WTC11 (cell line): ENCODE results near the gene CCNG2. TPM values are rescaled to one million over a fixed set of nuclear protein-coding genes. Genes with fewer than 3 reads are reported as not detected.
A peak's percentile ranks its signal among the peaks of the same experiment; 100 is the strongest.

ENCODE experiments used
- ATAC-seq: fragments of 200-7000 bp; cut with Tn5 transposase; 2 replicates; pipeline ENCODE4 v1.10.0; 2021; ENCODE audit warnings: mild to moderate bottlenecking, moderate library complexity
- CTCF ChIA-PET: fragments of 300-600 bp; sonication (Branson Sonifier 250); formaldehyde crosslinking; loops from one replicate; lab custom pipeline; 2021; ENCODE audit warnings: antibody characterized with exemption; lab: Charles Lee
- POLR2A ChIA-PET: fragments of 350-600 bp; sonication (Branson Sonifier 250); formaldehyde crosslinking; loops from one replicate; lab custom pipeline; 2021; ENCODE audit warnings: antibody characterized with exemption; lab: Charles Lee
- DNase-seq: peaks from one replicate; pipeline ENCODE4 v3.0.0; 2021; ENCODE audit warnings: low spot score
- H3K27ac Mint-ChIP-seq: 2 replicates; pipeline ENCODE4 v1.8.0; 2021; ENCODE audit warnings: mixed read lengths
- H3K27me3 Mint-ChIP-seq: 2 replicates; pipeline ENCODE4 v1.8.0; 2021; ENCODE audit warnings: low read depth, mild to moderate bottlenecking, moderate library complexity, mixed read lengths
- H3K36me3 Mint-ChIP-seq: 2 replicates; pipeline ENCODE4 v1.8.0; 2021; ENCODE audit warnings: mixed read lengths
- H3K4me1 Mint-ChIP-seq: 2 replicates; pipeline ENCODE4 v1.8.0; 2022; ENCODE audit warnings: mixed read lengths
- H3K4me3 Mint-ChIP-seq: 2 replicates; pipeline ENCODE4 v1.8.0; 2021; ENCODE audit warnings: mild to moderate bottlenecking, moderate library complexity, mixed read lengths
- H3K9me3 Mint-ChIP-seq: 2 replicates; pipeline ENCODE4 v1.8.0; 2021; ENCODE audit warnings: mixed read lengths
- AR ChIP-seq: fragments of 250-450 bp; sonication (Bioruptor Pico); IDR thresholded peaks from 2 replicates; pipeline ENCODE4 v1.9.0; 2021; ENCODE audit warnings: mild to moderate bottlenecking
- EMX1 ChIP-seq: fragments of 250-450 bp; sonication (Bioruptor Pico); IDR thresholded peaks from 2 replicates; pipeline ENCODE4 v1.8.0; 2021; ENCODE audit warnings: mild to moderate bottlenecking
- FOXP1 ChIP-seq: sonication (generic); formaldehyde crosslinking; IDR thresholded peaks from 2 replicates; pipeline ENCODE4 v1.8.0; 2022; ENCODE audit warnings: missing genetic modification reagents, mild to moderate bottlenecking, moderate library complexity, borderline replicate concordance
- FOXP4 ChIP-seq: sonication (generic); formaldehyde crosslinking; IDR thresholded peaks from 2 replicates; pipeline ENCODE4 v1.8.0; 2022; ENCODE audit warnings: mild to moderate bottlenecking, missing genetic modification reagents
- GABPB1 ChIP-seq: sonication (generic); formaldehyde crosslinking; IDR thresholded peaks from 2 replicates; pipeline ENCODE4 v1.8.1; 2023; ENCODE audit warnings: mild to moderate bottlenecking, missing genetic modification reagents
- HMGA2 ChIP-seq: fragments of 250-450 bp; sonication (Bioruptor Pico); IDR thresholded peaks from 2 replicates; pipeline ENCODE4 v1.4.0; 2021; ENCODE audit warnings: mild to moderate bottlenecking, moderate library complexity
- JUN ChIP-seq: sonication (generic); formaldehyde crosslinking; IDR thresholded peaks from 2 replicates; pipeline ENCODE4 v1.8.0; 2023; ENCODE audit warnings: mild to moderate bottlenecking, missing genetic modification reagents
- MLX ChIP-seq: sonication (generic); formaldehyde crosslinking; IDR thresholded peaks from 2 replicates; pipeline ENCODE4 v1.8.1; 2023; ENCODE audit warnings: mild to moderate bottlenecking, missing genetic modification reagents, moderate library complexity
- MYBL2 ChIP-seq: sonication (generic); formaldehyde crosslinking; IDR thresholded peaks from 2 replicates; pipeline ENCODE4 v1.8.1; 2023; ENCODE audit warnings: mild to moderate bottlenecking, moderate library complexity, missing genetic modification reagents
- NFE2L1 ChIP-seq: sonication (generic); formaldehyde crosslinking; IDR thresholded peaks from 2 replicates; pipeline ENCODE4 v1.8.1; 2023; ENCODE audit warnings: missing genetic modification reagents
- NFYB ChIP-seq: sonication (generic); formaldehyde crosslinking; conservative IDR thresholded peaks from 2 replicates; pipeline ENCODE4 v1.8.0; 2022; ENCODE audit warnings: low read depth, missing genetic modification reagents
- NR2C2 ChIP-seq: sonication (generic); formaldehyde crosslinking; IDR thresholded peaks from 2 replicates; pipeline ENCODE4 v1.8.0; 2022; ENCODE audit warnings: mild to moderate bottlenecking, missing genetic modification reagents
- OVOL2 ChIP-seq: fragments of 250-450 bp; sonication (Bioruptor Pico); IDR thresholded peaks from 2 replicates; pipeline ENCODE4 v1.9.0; 2021; ENCODE audit warnings: mild to moderate bottlenecking, borderline replicate concordance
- PRRX2 ChIP-seq: fragments of 250-450 bp; sonication (Bioruptor Pico); IDR thresholded peaks from 2 replicates; pipeline ENCODE4 v1.8.0; 2021; ENCODE audit warnings: mild to moderate bottlenecking
- RORB ChIP-seq: fragments of 250-450 bp; sonication (Bioruptor Pico); IDR thresholded peaks from 2 replicates; pipeline ENCODE4 v1.9.0; 2021; ENCODE audit warnings: mild to moderate bottlenecking
- TEAD1 ChIP-seq: sonication (generic); formaldehyde crosslinking; IDR thresholded peaks from 2 replicates; pipeline ENCODE4 v1.8.0; 2022; ENCODE audit warnings: mild to moderate bottlenecking, missing genetic modification reagents
- USF2 ChIP-seq: sonication (generic); formaldehyde crosslinking; IDR thresholded peaks from 2 replicates; pipeline ENCODE4 v1.8.1; 2023; ENCODE audit warnings: mild to moderate bottlenecking, missing genetic modification reagents, moderate library complexity
- ZNF263 ChIP-seq: sonication (generic); formaldehyde crosslinking; IDR thresholded peaks from 2 replicates; pipeline ENCODE4 v1.8.1; 2022; ENCODE audit warnings: low read depth, mild to moderate bottlenecking, moderate library complexity, missing genetic modification reagents
- ZNF396 ChIP-seq: fragments of 250-450 bp; sonication (Bioruptor Pico); IDR thresholded peaks from 2 replicates; pipeline ENCODE4 v1.8.0; 2021; ENCODE audit warnings: mild to moderate bottlenecking, moderate library complexity, borderline replicate concordance
- ZNF423 ChIP-seq: fragments of 250-450 bp; sonication (Bioruptor Pico); IDR thresholded peaks from 2 replicates; pipeline ENCODE4 v2.1.2; 2022; ENCODE audit warnings: mild to moderate bottlenecking, moderate library complexity
- ZNF512 ChIP-seq: sonication (generic); formaldehyde crosslinking; IDR thresholded peaks from 2 replicates; pipeline ENCODE4 v1.8.1; 2022; ENCODE audit warnings: missing genetic modification reagents, borderline replicate concordance
- total RNA-seq: library from RNA; stranded (reverse); gene quantifications from 3 replicates; pipeline ENCODE4 v1.2.3, GENCODE V29; 2021
- TF ChIP-seq, protein P1 (sequence below): fragments of 250-450 bp; sonication (Bioruptor Pico); IDR thresholded peaks from 2 replicates; pipeline ENCODE4 v1.9.0; 2021; ENCODE audit warnings: moderate library complexity, mild to moderate bottlenecking, inconsistent platforms, borderline replicate concordance
- TF ChIP-seq, protein P2 (sequence below): fragments of 200-600 bp; IDR thresholded peaks from 2 replicates; pipeline ENCODE4 v1.8.0; 2022; ENCODE audit warnings: antibody characterized with exemption
- TF ChIP-seq, protein P3 (sequence below): fragments of 250-450 bp; sonication (Bioruptor Pico); IDR thresholded peaks from 2 replicates; pipeline ENCODE4 v2.1.2; 2022; ENCODE audit warnings: mild to moderate bottlenecking, moderate library complexity

Gene CCNG2
- total RNA-seq, 1 experiment from 2014 or later = 18.9 TPM

DNA sequence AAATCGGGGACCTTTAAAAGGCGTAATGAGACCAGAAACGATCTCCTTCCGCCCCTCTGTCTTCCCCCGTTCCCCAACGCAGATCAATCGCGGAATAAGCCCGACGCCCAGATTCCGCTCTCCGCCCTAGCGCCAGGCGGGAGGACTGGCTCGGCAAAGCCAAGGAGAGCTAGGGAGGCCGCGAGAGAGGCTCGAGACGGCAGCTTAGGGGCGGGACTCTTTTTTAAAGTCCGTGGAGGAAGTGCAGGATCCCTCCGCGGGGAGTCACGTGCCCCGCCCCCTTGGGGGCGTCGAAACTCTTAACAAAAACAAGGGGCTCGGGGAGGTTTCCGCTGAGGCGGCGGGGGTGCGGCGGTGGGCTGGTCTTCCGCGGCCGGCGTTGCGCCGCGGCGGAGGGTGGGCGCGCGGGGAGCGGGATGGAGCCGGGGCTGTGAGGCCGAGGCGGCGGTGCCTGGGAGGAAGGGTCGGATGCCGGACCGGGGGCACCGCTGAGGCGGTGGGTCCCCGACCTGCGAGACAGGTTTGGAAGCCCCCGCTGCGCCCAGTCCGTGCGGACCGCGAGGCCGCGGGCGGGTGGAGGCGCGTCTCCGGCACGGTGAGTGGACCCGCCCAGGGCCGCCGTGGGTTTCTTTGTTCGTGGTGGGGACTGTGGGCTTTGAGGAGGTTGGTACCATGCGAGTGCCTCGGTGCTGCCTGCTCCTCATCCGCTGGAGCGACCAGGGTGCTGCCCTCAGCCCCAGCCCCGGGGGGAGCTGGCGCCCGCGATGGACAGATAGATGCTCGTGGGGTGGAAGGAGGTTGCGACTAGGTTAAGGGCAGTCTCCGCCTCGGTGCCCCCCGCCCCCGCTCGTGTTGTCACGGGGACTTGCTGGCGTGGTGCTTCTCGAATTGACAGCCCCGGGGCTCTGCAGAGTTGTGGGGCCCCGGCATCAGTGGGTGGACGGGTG is at the start of gene CCNG2 (continued):
- TF ChIP-seq NFYB (CRISPR knock-in tag) (no peak), NR2C2 (CRISPR knock-in tag) (no peak), TEAD1 (CRISPR knock-in tag) (no peak), JUN (CRISPR knock-in tag) (no peak), GABPB1 (no peak; the same call in 1 of the 2 replicates), ZNF396 (no peak), FOXP1 (CRISPR knock-in tag) (peak; percentile 92), PRRX2 (CRISPR knock-in tag) (no peak), MYBL2 (CRISPR knock-in tag) (peak; percentile 98), ZNF423 (CRISPR knock-in tag) (peak; percentile 15; the same call in 1 of the 2 replicates), FOXP4 (CRISPR knock-in tag) (peak; percentile 88), NFE2L1 (CRISPR knock-in tag) (peak; percentile 61; the same call in 1 of the 2 replicates), ZNF512 (no peak), HMGA2 (CRISPR knock-in tag) (peak; percentile 55; the same call in 1 of the 2 replicates), ZNF263 (CRISPR knock-in tag) (no peak), RORB (no peak), OVOL2 (CRISPR knock-in tag) (no peak; the same call in 1 of the 2 replicates)
- TF ChIP-seq, protein P1, sequence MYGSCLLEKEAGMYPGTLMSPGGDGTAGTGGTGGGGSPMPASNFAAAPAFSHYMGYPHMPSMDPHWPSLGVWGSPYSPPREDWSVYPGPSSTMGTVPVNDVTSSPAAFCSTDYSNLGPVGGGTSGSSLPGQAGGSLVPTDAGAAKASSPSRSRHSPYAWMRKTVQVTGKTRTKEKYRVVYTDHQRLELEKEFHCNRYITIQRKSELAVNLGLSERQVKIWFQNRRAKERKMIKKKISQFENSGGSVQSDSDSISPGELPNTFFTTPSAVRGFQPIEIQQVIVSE (CRISPR knock-in tag) = no peak
- TF ChIP-seq, protein P2, sequence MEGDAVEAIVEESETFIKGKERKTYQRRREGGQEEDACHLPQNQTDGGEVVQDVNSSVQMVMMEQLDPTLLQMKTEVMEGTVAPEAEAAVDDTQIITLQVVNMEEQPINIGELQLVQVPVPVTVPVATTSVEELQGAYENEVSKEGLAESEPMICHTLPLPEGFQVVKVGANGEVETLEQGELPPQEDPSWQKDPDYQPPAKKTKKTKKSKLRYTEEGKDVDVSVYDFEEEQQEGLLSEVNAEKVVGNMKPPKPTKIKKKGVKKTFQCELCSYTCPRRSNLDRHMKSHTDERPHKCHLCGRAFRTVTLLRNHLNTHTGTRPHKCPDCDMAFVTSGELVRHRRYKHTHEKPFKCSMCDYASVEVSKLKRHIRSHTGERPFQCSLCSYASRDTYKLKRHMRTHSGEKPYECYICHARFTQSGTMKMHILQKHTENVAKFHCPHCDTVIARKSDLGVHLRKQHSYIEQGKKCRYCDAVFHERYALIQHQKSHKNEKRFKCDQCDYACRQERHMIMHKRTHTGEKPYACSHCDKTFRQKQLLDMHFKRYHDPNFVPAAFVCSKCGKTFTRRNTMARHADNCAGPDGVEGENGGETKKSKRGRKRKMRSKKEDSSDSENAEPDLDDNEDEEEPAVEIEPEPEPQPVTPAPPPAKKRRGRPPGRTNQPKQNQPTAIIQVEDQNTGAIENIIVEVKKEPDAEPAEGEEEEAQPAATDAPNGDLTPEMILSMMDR = no peak

- Mint-ChIP-seq H3K9me3 (no peaks in the 10 kb centered on the region), H3K27ac (no peak overlapping the region), H3K36me3 (no peaks in the 10 kb centered on the region), H3K27me3 (no peaks in the 10 kb centered on the region), H3K4me1 (no peaks in the 10 kb centered on the region), H3K4me3 (no peak overlapping the region)
- no peak for DNase-seq
- ATAC-seq = no peak
- ChIA-PET POLR2A (interaction anchor here (0.6 kb wide), 1 partner anchor 38 kb away, joined by 7 read pairs; no protein-coding TSS in a partner anchor), CTCF (interaction anchor here (1.4 to 1.7 kb wide), 3 partner anchors 10 to 93 kb away, joined by 6 read pairs; no protein-coding TSS in a partner anchor)
- TF ChIP-seq AR = no peak
- TF ChIP-seq MLX = no peak
- TF ChIP-seq OVOL2 (CRISPR knock-in tag) = no peak
- TF ChIP-seq NFE2L1 (CRISPR knock-in tag) = no peak
- no peak for TF ChIP-seq NR2C2 (CRISPR knock-in tag)
- TF ChIP-seq EMX1 (CRISPR knock-in tag) = no peak
- TF ChIP-seq, protein P3, sequence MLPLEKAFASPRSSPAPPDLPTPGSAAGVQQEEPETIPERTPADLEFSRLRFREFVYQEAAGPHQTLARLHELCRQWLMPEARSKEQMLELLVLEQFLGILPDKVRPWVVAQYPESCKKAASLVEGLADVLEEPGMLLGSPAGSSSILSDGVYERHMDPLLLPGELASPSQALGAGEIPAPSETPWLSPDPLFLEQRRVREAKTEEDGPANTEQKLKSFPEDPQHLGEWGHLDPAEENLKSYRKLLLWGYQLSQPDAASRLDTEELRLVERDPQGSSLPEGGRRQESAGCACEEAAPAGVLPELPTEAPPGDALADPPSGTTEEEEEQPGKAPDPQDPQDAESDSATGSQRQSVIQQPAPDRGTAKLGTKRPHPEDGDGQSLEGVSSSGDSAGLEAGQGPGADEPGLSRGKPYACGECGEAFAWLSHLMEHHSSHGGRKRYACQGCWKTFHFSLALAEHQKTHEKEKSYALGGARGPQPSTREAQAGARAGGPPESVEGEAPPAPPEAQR (CRISPR knock-in tag) = no peak
- no peak for TF ChIP-seq USF2 (CRISPR knock-in tag)
These were observed 46.3 kb upstream of the CCNG2 start for GRCh38 chr4:77110730-77111129.
